ENCODE measurements around the gene NEK8.

DNA sequence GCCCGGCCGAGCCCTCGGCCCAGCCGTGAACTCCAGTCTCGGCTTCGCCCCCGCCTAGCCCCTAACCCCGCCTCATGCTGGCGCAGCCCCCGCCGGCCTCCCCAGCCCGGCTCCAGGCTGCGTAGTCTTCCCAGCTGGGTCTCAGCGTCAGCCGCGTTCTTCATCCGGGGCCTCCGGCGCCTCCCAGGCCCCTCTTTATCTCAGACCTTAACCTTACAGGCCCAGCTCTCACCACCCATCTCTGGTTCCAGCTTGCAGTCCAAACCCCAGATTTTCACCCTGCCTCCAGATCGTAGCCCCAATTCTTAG, 16.9 kb upstream of the NEK8 start, which contains the start of gene PROCA1:
- no peak for TF ChIP-seq SIN3A (IDR thresholded peaks at IDR 0.05; ENCODE audit: borderline replicate concordance, insufficient read depth, low read length)
- no peak for TF ChIP-seq POLR2AphosphoS5 (IDR thresholded peaks at IDR 0.05; ENCODE audit: low read depth, low read length)

All from PFSK-1 (cell line).